GM10248 (cell line): ENCODE measurements around the gene TBC1D9.

ENCODE experiments used
- CTCF ChIA-PET: fragments of 300-600 bp; sonication (Branson Sonifier 250); formaldehyde crosslinking; extraction: SDS; loops from one replicate; lab custom pipeline; 2021; ENCODE audit warnings: antibody characterized with exemption; lab: Yijun Ruan, JAX
- POLR2A ChIA-PET: fragments of 350-650 bp; sonication (Branson Sonifier 250); formaldehyde crosslinking; extraction: SDS; loops from one replicate; lab custom pipeline; 2020; ENCODE audit warnings: antibody characterized with exemption; lab: Yijun Ruan, JAX
- DNase-seq: peaks from one replicate; pipeline ENCODE4 v3.0.0; 2012; ENCODE audit errors: extremely low spot score
- TF ChIP-seq, protein P1 (sequence below): IDR thresholded peaks from 2 replicates; pipeline ENCODE4 v1.5.1; 2012; ENCODE audit warnings: mild to moderate bottlenecking, low read depth; ENCODE audit errors: extremely low read depth, missing control alignments, control extremely low read depth

Gene TBC1D9

DNA sequence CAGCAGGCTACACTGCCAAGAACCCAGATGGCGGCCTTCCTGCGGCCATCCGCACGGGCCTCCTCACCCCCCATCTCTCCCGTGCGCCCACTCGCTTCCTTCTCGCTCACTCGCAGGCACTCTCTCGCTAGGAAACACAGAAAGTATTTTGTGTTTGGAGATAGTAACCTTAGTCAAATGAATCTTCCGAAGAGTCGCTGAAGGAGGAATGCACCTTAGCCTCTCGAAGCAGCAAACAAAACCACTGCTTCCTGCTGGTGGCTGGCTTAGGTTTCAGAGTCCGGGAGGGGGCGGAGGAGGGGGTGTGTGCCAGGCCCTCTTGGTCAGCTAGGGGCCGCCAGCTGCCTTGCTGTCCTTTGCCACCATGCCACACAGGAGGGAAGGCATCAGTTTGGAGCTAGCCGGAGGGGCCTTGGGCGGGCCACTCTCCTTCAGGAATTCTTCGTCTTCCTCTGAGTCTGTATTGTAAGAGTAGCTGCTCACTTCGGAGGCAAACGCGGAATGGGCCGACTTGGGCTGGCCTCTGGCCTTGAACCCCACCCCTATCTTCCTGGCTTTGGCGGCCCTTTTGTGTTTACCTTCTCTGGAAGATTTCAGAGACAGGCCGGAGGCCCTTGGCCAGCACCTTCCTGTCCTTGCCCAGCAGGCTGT, 114.3 kb downstream of the TBC1D9 start:
- CTCF ChIA-PET, result interaction anchor here (0.6 to 1.3 kb wide), 4 partner anchors 13 to 282 kb away, joined by 3 to 4 read pairs (median 3); partner anchors contain the start of gene ELMOD2
- POLR2A ChIA-PET, result no interaction called here
- TF ChIP-seq, protein P1, sequence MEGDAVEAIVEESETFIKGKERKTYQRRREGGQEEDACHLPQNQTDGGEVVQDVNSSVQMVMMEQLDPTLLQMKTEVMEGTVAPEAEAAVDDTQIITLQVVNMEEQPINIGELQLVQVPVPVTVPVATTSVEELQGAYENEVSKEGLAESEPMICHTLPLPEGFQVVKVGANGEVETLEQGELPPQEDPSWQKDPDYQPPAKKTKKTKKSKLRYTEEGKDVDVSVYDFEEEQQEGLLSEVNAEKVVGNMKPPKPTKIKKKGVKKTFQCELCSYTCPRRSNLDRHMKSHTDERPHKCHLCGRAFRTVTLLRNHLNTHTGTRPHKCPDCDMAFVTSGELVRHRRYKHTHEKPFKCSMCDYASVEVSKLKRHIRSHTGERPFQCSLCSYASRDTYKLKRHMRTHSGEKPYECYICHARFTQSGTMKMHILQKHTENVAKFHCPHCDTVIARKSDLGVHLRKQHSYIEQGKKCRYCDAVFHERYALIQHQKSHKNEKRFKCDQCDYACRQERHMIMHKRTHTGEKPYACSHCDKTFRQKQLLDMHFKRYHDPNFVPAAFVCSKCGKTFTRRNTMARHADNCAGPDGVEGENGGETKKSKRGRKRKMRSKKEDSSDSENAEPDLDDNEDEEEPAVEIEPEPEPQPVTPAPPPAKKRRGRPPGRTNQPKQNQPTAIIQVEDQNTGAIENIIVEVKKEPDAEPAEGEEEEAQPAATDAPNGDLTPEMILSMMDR, result no peak
- DNase-seq, result no peak

DNA sequence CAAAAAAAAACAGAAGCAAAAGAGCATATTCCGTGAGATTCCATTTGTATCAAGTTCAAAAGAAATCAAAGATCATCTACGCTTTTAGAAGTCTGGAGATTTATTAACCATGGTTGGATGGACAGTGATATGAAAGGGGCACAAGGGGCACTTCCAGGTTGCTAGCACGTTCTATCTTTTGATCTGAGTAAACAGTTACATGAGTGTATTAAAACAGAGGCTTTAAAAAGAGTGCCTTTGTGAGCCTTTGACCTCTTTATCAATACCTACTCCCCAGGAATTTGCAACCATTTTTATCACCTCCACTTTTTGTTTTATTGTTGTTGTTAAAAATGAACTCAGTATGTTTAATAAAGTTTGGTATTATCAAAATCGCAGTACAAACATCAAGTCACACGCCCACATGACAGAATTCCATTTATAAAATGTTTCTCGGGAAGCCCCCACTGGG, 115.1 kb downstream of the TBC1D9 start:
- ChIA-PET POLR2A (no interaction called here), CTCF (no interaction called here)
- DNase-seq, result no peak
- TF ChIP-seq, protein P1, result no peak

DNA sequence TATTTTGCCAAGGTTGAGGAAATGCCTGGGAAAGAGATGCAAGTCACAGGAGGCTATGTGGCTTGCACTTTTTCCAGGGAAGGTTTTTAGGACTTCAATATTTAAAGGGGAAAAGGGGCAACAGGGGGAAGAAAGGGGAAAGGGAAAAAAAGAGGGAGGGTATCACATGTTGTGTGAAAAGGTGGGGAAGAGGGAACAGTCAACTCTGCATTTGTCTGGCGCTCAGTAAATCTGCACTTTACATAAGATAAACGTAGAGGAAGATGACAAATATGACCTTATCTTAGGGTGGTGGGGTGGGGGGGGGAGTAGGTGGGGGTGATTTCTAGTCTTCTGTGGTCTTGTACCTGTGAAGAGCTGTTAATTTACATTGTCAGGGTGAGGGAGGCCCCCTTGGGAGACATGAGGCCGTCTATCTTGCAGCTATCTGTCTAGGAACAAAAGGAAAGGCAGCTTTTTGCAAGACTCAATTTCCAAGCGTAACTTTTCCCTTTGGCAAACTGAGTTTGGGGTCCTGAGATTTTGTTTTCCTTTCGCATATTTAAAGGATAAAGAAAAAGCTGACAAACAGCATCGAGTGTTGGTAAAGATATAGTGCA, 115.9 kb downstream of the TBC1D9 start:
- TF ChIP-seq, protein P1, result no peak
- POLR2A ChIA-PET, result no interaction called here
- no peak for DNase-seq
- CTCF ChIA-PET, result interaction anchor here (1.1 to 1.5 kb wide), 3 partner anchors 11 to 310 kb away, joined by 3 to 4 read pairs (median 3); no protein-coding TSS in a partner anchor

DNA sequence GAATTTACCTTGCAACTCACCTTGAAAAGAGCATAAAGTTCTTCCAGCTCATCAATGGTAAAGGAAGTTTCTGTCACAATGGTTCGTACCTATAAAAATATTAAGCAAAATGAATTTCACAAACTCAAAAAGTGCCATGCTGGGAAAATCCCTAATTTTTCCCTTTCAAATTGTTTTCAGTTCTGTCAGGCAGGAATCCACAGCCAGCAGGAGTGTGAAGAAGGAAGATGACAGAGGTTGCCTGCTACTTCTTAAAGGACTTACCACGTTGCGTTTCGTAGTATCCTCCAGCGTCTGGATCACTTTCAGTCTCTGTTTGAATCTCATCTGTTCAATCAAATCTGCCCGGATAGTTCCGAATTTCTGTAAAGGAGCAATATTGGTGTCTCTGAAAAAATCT, 117.1 kb downstream of the TBC1D9 start:
- DNase-seq, result no peak
- POLR2A ChIA-PET, result interaction anchor here (0.6 kb wide), 1 partner anchor 1491 kb away, joined by 3 read pairs; no protein-coding TSS in a partner anchor
- TF ChIP-seq, protein P1, result no peak
- CTCF ChIA-PET, result interaction anchor here (1.1 to 1.4 kb wide), 4 partner anchors 10 to 309 kb away, joined by 3 to 7 read pairs (median 4); no protein-coding TSS in a partner anchor

DNA sequence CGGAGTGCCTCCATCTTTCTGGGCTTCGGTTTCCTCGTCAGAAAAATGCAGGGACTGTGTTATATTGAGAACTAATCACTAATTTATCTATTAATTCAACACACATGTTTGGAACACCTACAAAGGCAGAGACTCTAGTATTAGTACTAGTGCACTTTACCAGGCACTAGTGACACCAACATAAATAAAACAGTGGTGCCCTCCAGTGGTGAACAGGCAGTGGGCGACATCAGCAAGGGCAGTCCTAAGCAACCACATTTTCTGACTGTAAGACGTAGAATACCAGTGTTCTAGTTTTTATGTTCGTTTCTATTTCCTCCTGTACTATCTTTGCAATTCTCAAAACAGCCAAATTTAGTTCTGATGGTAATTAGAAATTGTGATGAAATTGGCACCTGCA, 118.3 kb downstream of the TBC1D9 start:
- DNase-seq, result peak; percentile 56
- TF ChIP-seq, protein P1, result peak; percentile 61
- POLR2A ChIA-PET, result no interaction called here
- CTCF ChIA-PET, result interaction anchor here (0.6 to 3.0 kb wide), 3 partner anchors 29 to 277 kb away, joined by 3 to 12 read pairs (median 5); no protein-coding TSS in a partner anchor

DNA sequence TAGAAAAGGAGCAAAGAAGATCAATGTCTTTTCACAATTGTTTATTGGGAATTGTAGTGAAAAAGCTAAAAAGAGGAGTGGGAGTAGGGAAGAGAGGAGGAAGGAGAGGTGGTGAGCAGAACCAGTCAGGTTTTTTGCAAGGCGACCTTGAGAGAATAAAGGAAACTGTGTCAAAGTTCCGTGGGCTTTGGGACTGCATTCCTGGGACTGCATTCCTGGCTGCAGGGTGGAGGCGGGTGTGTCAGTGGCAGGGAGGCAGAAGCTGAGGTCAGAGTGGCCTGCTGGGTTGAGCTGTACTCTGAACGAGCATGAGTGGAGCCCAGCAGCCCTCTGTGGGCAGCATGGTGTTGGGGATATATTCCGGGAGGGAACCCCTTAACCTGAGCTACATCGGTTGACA, 120.6 kb downstream of the TBC1D9 start:
- TF ChIP-seq, protein P1, result no peak
- no peak for DNase-seq
- CTCF ChIA-PET, result interaction anchor here (3.0 kb wide), 1 partner anchor 275 kb away, joined by 12 read pairs; no protein-coding TSS in a partner anchor
- POLR2A ChIA-PET, result no interaction called here
